ENCODE data around the gene REEP1.
"Not testable (repeated sequence)": the region's sequence is repeated elsewhere in the genome, so short reads cannot be mapped to it uniquely, and the experiment has no call there.

REEP1 gene

DNA sequence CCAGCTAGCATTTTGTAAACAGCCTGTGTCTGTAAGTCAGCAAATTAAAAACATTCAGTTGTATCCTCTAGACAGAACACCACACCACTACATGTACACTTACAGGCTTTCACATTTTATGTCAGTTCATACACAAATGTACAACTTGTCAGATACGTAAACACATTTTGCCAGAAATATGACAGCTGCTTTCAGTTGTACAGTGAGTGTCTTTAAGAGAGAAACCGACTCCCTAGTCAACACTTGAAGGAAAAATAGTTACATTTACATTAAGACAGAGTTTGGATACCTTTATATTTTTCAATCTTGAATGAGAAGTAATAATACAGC is 123.0 kb downstream of the REEP1 start:
- H3K27me3 ChIP-seq (ENCODE audit: control insufficient read depth, insufficient read depth, low read length) = no peaks in the 10 kb centered on the region
- peaks cover 37% of the 10 kb centered on the region for H3K36me3 ChIP-seq (ENCODE audit: insufficient read depth, low read length)
- no peaks in the 10 kb centered on the region for H3K9me3 ChIP-seq (replicated peaks; ENCODE audit: low read length)
- H3K4me3 ChIP-seq (ENCODE audit: low read length) = no peak overlapping the region
- no peak overlapping the region for H3K9ac ChIP-seq (ENCODE audit: low read depth, low read length)
- H3K4me2 ChIP-seq (ENCODE audit: low read length) = no peak overlapping the region
- peaks cover 8% of the 10 kb centered on the region for H3K4me1 ChIP-seq (ENCODE audit: control insufficient read depth, insufficient read depth, low read length)

DNA sequence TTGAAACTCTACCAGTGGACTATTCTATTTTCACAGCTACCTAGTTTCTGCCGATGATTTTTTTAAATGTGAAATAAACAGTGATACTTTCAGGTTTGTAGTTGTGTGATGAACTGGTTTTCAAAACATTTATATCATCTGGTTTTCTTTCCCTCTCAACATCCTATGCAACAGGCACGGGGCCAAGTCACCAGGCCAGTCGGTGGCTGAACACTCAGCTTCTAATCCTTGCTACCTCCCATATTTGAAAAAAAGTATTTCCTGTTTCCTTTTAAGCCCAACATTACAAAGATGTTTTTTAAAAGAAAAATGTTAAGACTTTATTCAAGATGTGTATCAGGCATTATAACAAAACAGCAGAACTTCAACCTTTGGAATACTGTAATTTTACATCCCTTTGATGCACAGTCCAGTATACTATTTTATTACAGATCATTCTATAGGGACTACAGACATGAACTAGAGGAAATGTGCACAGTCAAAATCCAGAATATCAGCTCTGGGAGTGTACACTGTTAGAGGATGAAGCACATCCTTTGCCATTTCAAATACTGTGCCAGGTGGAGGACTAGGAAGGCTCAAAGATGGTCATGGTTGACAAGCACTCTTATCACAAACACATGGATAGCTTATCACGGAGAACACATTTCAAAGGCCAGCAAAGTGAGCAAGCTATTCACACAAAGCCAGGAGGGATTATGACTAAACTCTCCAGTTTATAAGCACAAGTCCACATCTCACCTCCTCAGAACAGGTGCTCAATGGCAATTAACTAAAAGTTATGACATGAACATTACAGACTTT is 123.5 kb downstream of the REEP1 start:
- no peak overlapping the region for H3K4me3 ChIP-seq (ENCODE audit: low read length)
- no peaks in the 10 kb centered on the region for H3K27me3 ChIP-seq (ENCODE audit: control insufficient read depth, insufficient read depth, low read length)
- no peaks in the 10 kb centered on the region for H3K9me3 ChIP-seq (replicated peaks; ENCODE audit: low read length)
- H3K4me1 ChIP-seq (ENCODE audit: control insufficient read depth, insufficient read depth, low read length) = peaks cover 8% of the 10 kb centered on the region
- H3K9ac ChIP-seq (ENCODE audit: low read depth, low read length) = no peak overlapping the region
- peaks cover 42% of the 10 kb centered on the region for H3K36me3 ChIP-seq (ENCODE audit: insufficient read depth, low read length)
- H3K4me2 ChIP-seq (ENCODE audit: low read length) = no peak overlapping the region

DNA sequence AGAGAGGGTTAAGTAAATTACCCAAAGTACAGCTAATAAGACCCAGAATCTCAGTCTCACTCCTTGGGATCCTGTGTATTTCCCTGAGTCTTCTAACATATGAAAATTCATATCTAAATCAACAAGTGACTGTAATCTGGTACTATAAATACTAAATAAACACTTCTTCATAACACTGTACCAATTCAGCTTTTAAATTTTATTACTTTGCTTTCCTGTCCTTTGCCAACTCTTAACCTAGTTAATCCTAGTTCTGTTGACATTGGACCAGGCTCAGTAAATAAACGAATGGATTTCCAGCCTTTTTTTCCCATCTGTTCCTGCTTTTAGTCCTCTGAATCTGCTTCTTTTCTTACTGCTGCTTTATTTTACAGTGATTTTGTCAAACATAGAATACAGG is 124.4 kb downstream of the REEP1 start:
- Histone ChIP-seq H3K4me1 (ENCODE audit: control insufficient read depth, insufficient read depth, low read length) (peaks cover 8% of the 10 kb centered on the region), H3K4me2 (ENCODE audit: low read length) (no peak overlapping the region), H3K4me3 (ENCODE audit: low read length) (no peak overlapping the region), H3K9ac (ENCODE audit: low read depth, low read length) (no peak overlapping the region), H3K36me3 (ENCODE audit: insufficient read depth, low read length) (peaks cover 47% of the 10 kb centered on the region), H3K27me3 (ENCODE audit: control insufficient read depth, insufficient read depth, low read length) (no peaks in the 10 kb centered on the region), H3K9me3 (replicated peaks; ENCODE audit: low read length) (no peaks in the 10 kb centered on the region)

DNA sequence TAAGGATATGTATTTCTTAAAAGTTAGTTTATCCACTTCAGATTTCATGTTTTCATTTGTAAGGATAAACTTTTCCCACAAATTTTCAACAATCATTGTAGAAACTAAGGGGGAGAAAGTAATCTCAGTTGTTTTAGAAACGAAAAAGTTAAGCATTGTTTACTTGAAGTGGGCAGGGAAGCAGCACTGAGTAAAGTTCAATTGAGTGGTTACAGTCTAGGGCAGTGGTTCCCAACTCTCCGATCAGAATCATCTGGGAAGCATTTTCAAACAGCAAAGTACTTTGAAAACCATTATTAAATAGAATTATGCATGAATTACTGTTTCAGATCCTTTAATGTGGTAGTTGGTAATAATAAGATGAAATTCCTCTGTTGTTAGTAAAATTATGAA is 125.6 kb downstream of the REEP1 start:
- no peaks in the 10 kb centered on the region for H3K27me3 ChIP-seq (ENCODE audit: control insufficient read depth, insufficient read depth, low read length)
- peaks cover 55% of the 10 kb centered on the region for H3K36me3 ChIP-seq (ENCODE audit: insufficient read depth, low read length)
- peaks cover 1% of the 10 kb centered on the region for H3K4me1 ChIP-seq (ENCODE audit: control insufficient read depth, insufficient read depth, low read length)
- no peak overlapping the region for H3K4me2 ChIP-seq (ENCODE audit: low read length)
- no peaks in the 10 kb centered on the region for H3K9me3 ChIP-seq (replicated peaks; ENCODE audit: low read length)
- no peak overlapping the region for H3K9ac ChIP-seq (ENCODE audit: low read depth, low read length)
- H3K4me3 ChIP-seq (ENCODE audit: low read length) = no peak overlapping the region

DNA sequence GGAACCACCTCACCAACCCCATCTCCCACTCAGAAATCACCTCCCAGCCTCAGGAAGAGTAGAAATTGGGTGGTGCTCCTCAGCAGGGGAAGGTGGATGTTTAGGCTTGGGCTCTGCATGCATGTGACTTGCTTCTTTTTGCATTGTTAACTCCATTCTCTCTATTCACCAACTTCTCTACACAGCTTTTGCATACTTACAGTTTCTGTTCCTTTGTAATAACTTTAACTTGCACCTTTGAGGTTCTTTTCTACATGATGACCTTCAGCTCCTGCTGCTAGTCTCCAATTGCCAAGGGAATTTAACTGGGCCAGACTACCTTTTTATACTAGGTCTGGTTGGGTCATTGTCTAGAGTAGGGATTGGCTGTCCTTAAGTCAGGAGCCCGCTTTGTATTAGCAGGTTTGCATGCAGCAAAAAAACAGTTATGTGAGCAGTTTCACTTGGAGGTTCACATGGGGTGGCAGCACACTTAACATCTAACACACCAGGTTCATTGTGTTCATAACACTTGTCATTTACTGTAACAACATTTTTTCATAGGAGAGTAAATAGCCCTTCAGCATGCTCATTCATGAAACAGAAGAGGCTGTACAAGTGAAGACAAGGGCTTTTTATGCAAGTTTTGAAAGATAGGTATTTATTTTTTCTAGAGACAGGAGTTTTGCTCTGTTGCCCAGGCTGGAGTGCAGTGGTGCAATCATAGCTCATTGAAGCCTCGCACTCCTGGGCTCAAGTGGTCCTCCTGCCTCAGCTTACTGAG is 126.2 kb downstream of the REEP1 start:
- no peak overlapping the region for H3K4me2 ChIP-seq (ENCODE audit: low read length)
- H3K36me3 ChIP-seq (ENCODE audit: insufficient read depth, low read length) = peaks cover 61% of the 10 kb centered on the region
- H3K9me3 ChIP-seq (replicated peaks; ENCODE audit: low read length) = no peaks in the 10 kb centered on the region
- H3K27me3 ChIP-seq (ENCODE audit: control insufficient read depth, insufficient read depth, low read length) = no peaks in the 10 kb centered on the region
- no peak overlapping the region for H3K4me3 ChIP-seq (ENCODE audit: low read length)
- H3K9ac ChIP-seq (ENCODE audit: low read depth, low read length) = no peak overlapping the region
- H3K4me1 ChIP-seq (ENCODE audit: control insufficient read depth, insufficient read depth, low read length) = no peaks in the 10 kb centered on the region

DNA sequence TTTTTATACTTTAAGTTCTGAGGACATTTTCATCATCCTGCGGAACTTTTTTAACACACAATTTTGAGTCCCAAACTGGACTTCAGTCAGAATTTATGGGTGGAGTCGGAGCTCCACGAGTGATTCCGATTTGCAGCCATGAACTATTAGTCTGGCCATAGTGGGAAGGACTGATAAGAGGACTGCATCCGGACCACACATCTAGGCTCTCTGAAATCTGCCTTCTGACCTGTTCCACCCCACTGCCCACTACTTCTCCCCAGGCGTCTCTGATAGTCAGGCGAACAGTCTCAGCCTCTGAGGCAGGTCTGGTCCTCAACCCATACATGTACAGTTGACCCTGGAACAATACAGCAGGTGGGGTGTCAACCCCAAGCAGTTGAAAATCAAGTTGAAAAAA is 133.0 kb downstream of the REEP1 start:
- Histone ChIP-seq H3K4me2 (ENCODE audit: low read length) (no peak overlapping the region), H3K4me3 (ENCODE audit: low read length) (no peak overlapping the region), H3K27me3 (ENCODE audit: control insufficient read depth, insufficient read depth, low read length) (no peaks in the 10 kb centered on the region), H3K36me3 (ENCODE audit: insufficient read depth, low read length) (peaks cover 24% of the 10 kb centered on the region), H3K9ac (ENCODE audit: low read depth, low read length) (no peak overlapping the region), H3K4me1 (ENCODE audit: control insufficient read depth, insufficient read depth, low read length) (peaks cover 5% of the 10 kb centered on the region), H3K9me3 (replicated peaks; ENCODE audit: low read length) (no peaks in the 10 kb centered on the region)

DNA sequence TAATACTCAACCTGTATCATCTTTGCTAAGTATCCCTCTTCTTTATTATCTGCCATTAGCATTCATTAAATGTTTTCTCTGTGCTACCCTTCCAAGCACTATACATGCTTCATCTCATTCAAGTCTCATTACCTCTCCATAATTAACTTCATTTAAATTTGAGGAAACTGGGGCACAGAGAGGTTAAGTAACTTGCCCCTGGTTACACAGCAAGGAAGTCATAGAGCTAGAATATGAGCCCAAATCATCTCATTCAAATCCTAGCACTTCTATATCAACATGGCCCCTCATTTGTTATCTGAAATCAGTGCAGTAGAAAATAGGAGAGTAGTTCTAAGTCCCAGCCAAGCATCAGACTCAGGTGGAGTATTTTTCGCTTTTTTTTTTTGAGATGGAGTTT is 133.8 kb downstream of the REEP1 start:
- H3K9me3 ChIP-seq (replicated peaks; ENCODE audit: low read length) = no peaks in the 10 kb centered on the region
- no peaks in the 10 kb centered on the region for H3K27me3 ChIP-seq (ENCODE audit: control insufficient read depth, insufficient read depth, low read length)
- H3K4me1 ChIP-seq (ENCODE audit: control insufficient read depth, insufficient read depth, low read length) = peaks cover 5% of the 10 kb centered on the region
- H3K36me3 ChIP-seq (ENCODE audit: insufficient read depth, low read length) = peaks cover 16% of the 10 kb centered on the region
- no peak overlapping the region for H3K9ac ChIP-seq (ENCODE audit: low read depth, low read length)
- no peak overlapping the region for H3K4me2 ChIP-seq (ENCODE audit: low read length)
- no peak overlapping the region for H3K4me3 ChIP-seq (ENCODE audit: low read length)

DNA sequence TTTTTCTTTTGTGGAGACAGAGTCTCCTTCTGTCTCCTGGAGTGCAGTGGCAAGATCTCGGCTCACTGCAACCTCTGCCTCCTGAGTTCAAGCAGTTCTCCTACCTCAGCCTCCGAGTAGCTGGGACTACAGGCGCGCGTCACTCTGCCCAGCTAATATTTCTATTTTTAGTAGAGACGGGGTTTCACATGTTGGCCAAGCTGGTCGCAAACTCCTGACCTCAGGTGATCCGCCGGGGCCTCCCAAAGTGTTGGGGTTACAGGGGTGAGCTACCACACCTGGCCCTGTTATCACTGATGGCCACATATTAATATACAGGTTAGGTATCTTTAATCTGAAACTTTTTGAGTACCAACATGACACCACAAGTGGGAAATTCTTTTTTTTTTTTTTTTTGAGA is 134.7 kb downstream of the REEP1 start:
- H3K36me3 ChIP-seq (ENCODE audit: insufficient read depth, low read length) = peaks cover 11% of the 10 kb centered on the region

DNA sequence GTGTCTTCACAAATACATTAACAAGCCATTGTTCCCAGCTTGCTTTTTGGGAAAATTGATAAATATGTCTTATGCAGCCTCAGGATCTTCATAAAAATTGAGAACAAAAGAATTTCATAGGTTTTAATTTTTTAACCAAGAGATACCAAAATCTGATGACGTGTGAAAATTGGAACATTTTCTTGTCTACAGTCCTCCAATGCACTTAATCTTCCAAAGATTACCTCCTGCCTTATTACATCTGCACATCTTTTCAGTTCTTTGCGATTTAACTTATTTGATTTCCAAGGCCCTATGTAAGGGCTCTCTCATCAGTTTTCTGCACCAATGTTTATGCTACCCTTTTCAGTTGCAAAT is 135.1 kb downstream of the REEP1 start:
- H3K36me3 ChIP-seq (ENCODE audit: insufficient read depth, low read length) = peaks cover 11% of the 10 kb centered on the region
- no peak overlapping the region for H3K4me3 ChIP-seq (ENCODE audit: low read length)
- H3K9ac ChIP-seq (ENCODE audit: low read depth, low read length) = no peak overlapping the region
- no peak overlapping the region for H3K4me2 ChIP-seq (ENCODE audit: low read length)
- peaks cover 5% of the 10 kb centered on the region for H3K4me1 ChIP-seq (ENCODE audit: control insufficient read depth, insufficient read depth, low read length)
- no peaks in the 10 kb centered on the region for H3K27me3 ChIP-seq (ENCODE audit: control insufficient read depth, insufficient read depth, low read length)
- no peaks in the 10 kb centered on the region for H3K9me3 ChIP-seq (replicated peaks; ENCODE audit: low read length)

More for the DNA sequence above, 134.7 kb downstream of the REEP1 start:
- no peak overlapping the region for H3K4me2 ChIP-seq (ENCODE audit: low read length)
- H3K9ac ChIP-seq (ENCODE audit: low read depth, low read length) = no peak overlapping the region
- no peaks in the 10 kb centered on the region for H3K27me3 ChIP-seq (ENCODE audit: control insufficient read depth, insufficient read depth, low read length)
- H3K4me3 ChIP-seq (ENCODE audit: low read length) = no peak overlapping the region
- no peaks in the 10 kb centered on the region for H3K9me3 ChIP-seq (replicated peaks; ENCODE audit: low read length)
- peaks cover 5% of the 10 kb centered on the region for H3K4me1 ChIP-seq (ENCODE audit: control insufficient read depth, insufficient read depth, low read length)

DNA sequence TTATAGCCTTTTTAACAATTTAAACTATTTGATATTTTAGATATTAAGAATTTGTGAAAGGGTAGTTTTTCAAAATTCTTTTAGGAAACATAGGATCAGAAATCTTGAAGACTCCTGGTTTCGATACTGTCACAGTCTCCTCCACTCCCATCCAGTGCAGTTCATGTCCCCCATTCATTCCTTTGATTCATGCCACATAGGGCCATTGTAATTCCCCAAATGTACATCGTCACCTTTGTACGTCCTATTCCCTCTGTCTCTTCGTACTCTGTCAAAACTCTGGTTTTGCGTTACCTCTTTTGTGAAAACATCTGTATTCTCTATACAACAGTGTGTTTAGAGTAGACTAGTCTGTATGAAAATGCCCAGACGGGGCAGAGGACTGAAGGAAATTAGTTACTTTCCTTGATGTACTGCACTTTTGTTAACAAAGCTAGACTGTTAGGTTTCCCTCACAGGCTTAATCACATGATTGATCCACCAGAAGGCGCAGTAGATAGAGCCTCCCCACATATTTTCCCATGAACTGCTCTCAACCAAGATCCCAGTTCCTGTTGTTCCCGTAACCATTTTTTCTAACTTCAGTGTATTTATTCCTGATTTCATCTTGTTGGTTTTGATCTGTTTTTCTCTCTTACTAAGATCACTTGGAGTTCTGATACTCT is 135.6 kb downstream of the REEP1 start:
- H3K4me2 ChIP-seq (ENCODE audit: low read length) = peak overlapping the region; percentile 23
- H3K4me3 ChIP-seq (ENCODE audit: low read length) = no peak overlapping the region
- H3K4me1 ChIP-seq (ENCODE audit: control insufficient read depth, insufficient read depth, low read length) = peaks cover 5% of the 10 kb centered on the region
- H3K9ac ChIP-seq (ENCODE audit: low read depth, low read length) = no peak overlapping the region
- H3K27me3 ChIP-seq (ENCODE audit: control insufficient read depth, insufficient read depth, low read length) = no peaks in the 10 kb centered on the region
- H3K9me3 ChIP-seq (replicated peaks; ENCODE audit: low read length) = no peaks in the 10 kb centered on the region
- peaks cover 6% of the 10 kb centered on the region for H3K36me3 ChIP-seq (ENCODE audit: insufficient read depth, low read length)

DNA sequence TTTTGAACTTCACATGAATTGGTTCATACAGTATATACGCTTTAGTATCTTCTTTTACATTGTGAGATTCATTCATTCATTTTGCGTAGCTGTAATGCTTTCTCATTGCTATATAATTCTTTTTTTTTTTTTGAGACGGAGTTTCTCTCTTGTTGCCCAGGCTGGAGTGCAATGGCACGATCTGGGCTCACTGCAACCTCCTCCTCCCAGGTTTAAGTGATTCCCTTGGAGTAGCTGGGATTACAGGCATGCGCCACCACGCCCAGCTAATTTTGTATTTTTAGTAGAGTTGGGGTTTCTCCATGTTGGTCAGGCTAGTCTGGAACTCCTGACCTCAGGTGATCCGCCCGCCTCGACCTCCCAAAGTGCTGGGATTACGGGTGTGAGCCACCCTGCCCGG is 136.9 kb downstream of the REEP1 start:
- H3K4me1 ChIP-seq (ENCODE audit: control insufficient read depth, insufficient read depth, low read length) = not testable (repeated sequence)
- peak overlapping the region; percentile 98 for H3K4me3 ChIP-seq (ENCODE audit: low read length)

More for the DNA sequence above, 136.9 kb downstream of the REEP1 start:
- not testable (repeated sequence) for H3K9me3 ChIP-seq (replicated peaks; ENCODE audit: low read length); H3K27me3 ChIP-seq (ENCODE audit: control insufficient read depth, insufficient read depth, low read length); H3K36me3 ChIP-seq (ENCODE audit: insufficient read depth, low read length)
- peak overlapping the region; percentile 84 for H3K4me2 ChIP-seq (ENCODE audit: low read length)
- peak overlapping the region; percentile 93 for H3K9ac ChIP-seq (ENCODE audit: low read depth, low read length)
